ENCODE measurements around the gene MEGF11. TPM values are rescaled to one million over a fixed set of nuclear protein-coding genes. Genes with fewer than 3 reads are reported as not detected.

The MEGF11 gene
- polyA plus RNA-seq, 12 donors: 0.12 to 1.6 (median 0.60) TPM; not detected in 2

GRCh38 chr15:65857718-65858402 lies 395.7 kb downstream of the MEGF11 start:
- no peak for DNase-seq

- DNase-seq: no peak
Observed at GRCh38 chr15:65856821-65857455, 396.6 kb downstream of the MEGF11 start.

GRCh38 chr15:65851981-65852380 lies 401.6 kb downstream of the MEGF11 start:
- DNase-seq: no peak

- DNase-seq: no peak
Observed at GRCh38 chr15:65847989-65848388, 405.6 kb downstream of the MEGF11 start.

GRCh38 chr15:65845826-65846519 lies 407.6 kb downstream of the MEGF11 start:
- no peak for DNase-seq

Other genes with a start within 250 kb of the MEGF11 start
- 10 to 100 TPM in 11 of 12 donors, not detected in 1; 26.0 to 47.9 (median 31.8) TPM for gene DIS3L, start 39.8 kb upstream of the MEGF11 start, polyA plus RNA-seq (ENCODE audit: insufficient read length in 12 of 12)
- 10 to 100 TPM in 9 of 12 donors, 1 to 10 TPM in 1, not detected in 2; 9.5 to 16.7 (median 13.2) TPM for gene TIPIN, start 102.9 kb upstream of the MEGF11 start, polyA plus RNA-seq (ENCODE audit: insufficient read length in 12 of 12)
- gene MAP2K1, start 133.2 kb upstream of the MEGF11 start, polyA plus RNA-seq (ENCODE audit: insufficient read length in 12 of 12): 100 to 1,000 TPM in 8 of 12 donors, 10 to 100 TPM in 3, not detected in 1; 61.1 to 183 (median 113) TPM
- 10 to 100 TPM in 11 of 12 donors, not detected in 1; 25.7 to 44.2 (median 37.4) TPM for gene SNAPC5, start 244.0 kb upstream of the MEGF11 start, polyA plus RNA-seq (ENCODE audit: insufficient read length in 12 of 12)

Measured in muscle of arm (tissue), 12 donors.